Measurements from ENCODE around the gene LONP1. TPM values are rescaled to one million over a fixed set of nuclear protein-coding genes. Genes with fewer than 3 reads are reported as not detected.
"Not testable (repeated sequence)": the region's sequence is repeated elsewhere in the genome, so short reads cannot be mapped to it uniquely, and the experiment has no call there.

LONP1 gene
- polyA plus RNA-seq, 1 donor from 2014 or later: 43.1 TPM

- H3K9me3 ChIP-seq (ENCODE audit: low read length): no peaks in the 10 kb centered on the region
- no peaks in the 10 kb centered on the region for H3F3A ChIP-seq (ENCODE audit: insufficient read depth, low read length, poor library complexity, severe bottlenecking)
- peak within 1 kb of the TSS; percentile 45 for H2AFZ ChIP-seq (ENCODE audit: low read depth, low read length)
- no peaks in the 10 kb centered on the region for H3K27me3 ChIP-seq (ENCODE audit: insufficient read depth, low read depth, low read length)
- H3K27ac ChIP-seq (ENCODE audit: low read length): peak within 1 kb of the TSS; percentile 89
- H4K20me1 ChIP-seq (ENCODE audit: insufficient read depth): peaks cover 11% of the 10 kb centered on the region
- H3K4me3 ChIP-seq (ENCODE audit: low read length): peak within 1 kb of the TSS; percentile 87
- no peak for TF ChIP-seq EZH2 (IDR thresholded peaks at IDR 0.05; ENCODE audit: borderline replicate concordance, insufficient read depth, low read length, poor library complexity, severe bottlenecking)
- TF ChIP-seq CTCF (IDR thresholded peaks at IDR 0.05; ENCODE audit: poor library complexity, severe bottlenecking): peak; percentile 100
- TF ChIP-seq EP300 (conservative IDR thresholded peaks at IDR 0.05; ENCODE audit: poor library complexity, severe bottlenecking): peak; percentile 63
- TF ChIP-seq, protein P1, sequence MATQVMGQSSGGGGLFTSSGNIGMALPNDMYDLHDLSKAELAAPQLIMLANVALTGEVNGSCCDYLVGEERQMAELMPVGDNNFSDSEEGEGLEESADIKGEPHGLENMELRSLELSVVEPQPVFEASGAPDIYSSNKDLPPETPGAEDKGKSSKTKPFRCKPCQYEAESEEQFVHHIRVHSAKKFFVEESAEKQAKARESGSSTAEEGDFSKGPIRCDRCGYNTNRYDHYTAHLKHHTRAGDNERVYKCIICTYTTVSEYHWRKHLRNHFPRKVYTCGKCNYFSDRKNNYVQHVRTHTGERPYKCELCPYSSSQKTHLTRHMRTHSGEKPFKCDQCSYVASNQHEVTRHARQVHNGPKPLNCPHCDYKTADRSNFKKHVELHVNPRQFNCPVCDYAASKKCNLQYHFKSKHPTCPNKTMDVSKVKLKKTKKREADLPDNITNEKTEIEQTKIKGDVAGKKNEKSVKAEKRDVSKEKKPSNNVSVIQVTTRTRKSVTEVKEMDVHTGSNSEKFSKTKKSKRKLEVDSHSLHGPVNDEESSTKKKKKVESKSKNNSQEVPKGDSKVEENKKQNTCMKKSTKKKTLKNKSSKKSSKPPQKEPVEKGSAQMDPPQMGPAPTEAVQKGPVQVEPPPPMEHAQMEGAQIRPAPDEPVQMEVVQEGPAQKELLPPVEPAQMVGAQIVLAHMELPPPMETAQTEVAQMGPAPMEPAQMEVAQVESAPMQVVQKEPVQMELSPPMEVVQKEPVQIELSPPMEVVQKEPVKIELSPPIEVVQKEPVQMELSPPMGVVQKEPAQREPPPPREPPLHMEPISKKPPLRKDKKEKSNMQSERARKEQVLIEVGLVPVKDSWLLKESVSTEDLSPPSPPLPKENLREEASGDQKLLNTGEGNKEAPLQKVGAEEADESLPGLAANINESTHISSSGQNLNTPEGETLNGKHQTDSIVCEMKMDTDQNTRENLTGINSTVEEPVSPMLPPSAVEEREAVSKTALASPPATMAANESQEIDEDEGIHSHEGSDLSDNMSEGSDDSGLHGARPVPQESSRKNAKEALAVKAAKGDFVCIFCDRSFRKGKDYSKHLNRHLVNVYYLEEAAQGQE (IDR thresholded peaks at IDR 0.05; ENCODE audit: borderline replicate concordance): peak; percentile 96
- TF ChIP-seq RAD21 (conservative IDR thresholded peaks at IDR 0.05): peak; percentile 58
- peak; percentile 62 for TF ChIP-seq SMC3 (conservative IDR thresholded peaks at IDR 0.05; ENCODE audit: poor library complexity)
- TF ChIP-seq MXI1 (conservative IDR thresholded peaks at IDR 0.05; ENCODE audit: poor library complexity, severe bottlenecking): peak; percentile 90
- TF ChIP-seq TAF1 (IDR thresholded peaks at IDR 0.05; ENCODE audit: low read depth): peak; percentile 94
- TF ChIP-seq POLR2AphosphoS5 (IDR thresholded peaks at IDR 0.05): peak; percentile 95
- peaks cover 15% of the 10 kb centered on the region for H3K79me2 ChIP-seq (replicated peaks; ENCODE audit: insufficient read depth, low read length)
- no peaks in the 10 kb centered on the region for H3K9me2 ChIP-seq (ENCODE audit: insufficient read depth, low read length)
- peak within 1 kb of the TSS; percentile 86 for H3K4me2 ChIP-seq (ENCODE audit: low read length)
- H3K9ac ChIP-seq (ENCODE audit: low read length): peak within 1 kb of the TSS; percentile 87
- H3K36me3 ChIP-seq (ENCODE audit: insufficient read depth, low read length): no peaks in the 10 kb centered on the region
Measured at GRCh38 chr19:5690125-5690954, 29.6 kb downstream of the LONP1 start, which contains the start of gene RPL36. Gene RPL36 (plus strand): TSS chr19:5690295. CDS start chr19:5690508, 213 bp downstream.

DNA sequence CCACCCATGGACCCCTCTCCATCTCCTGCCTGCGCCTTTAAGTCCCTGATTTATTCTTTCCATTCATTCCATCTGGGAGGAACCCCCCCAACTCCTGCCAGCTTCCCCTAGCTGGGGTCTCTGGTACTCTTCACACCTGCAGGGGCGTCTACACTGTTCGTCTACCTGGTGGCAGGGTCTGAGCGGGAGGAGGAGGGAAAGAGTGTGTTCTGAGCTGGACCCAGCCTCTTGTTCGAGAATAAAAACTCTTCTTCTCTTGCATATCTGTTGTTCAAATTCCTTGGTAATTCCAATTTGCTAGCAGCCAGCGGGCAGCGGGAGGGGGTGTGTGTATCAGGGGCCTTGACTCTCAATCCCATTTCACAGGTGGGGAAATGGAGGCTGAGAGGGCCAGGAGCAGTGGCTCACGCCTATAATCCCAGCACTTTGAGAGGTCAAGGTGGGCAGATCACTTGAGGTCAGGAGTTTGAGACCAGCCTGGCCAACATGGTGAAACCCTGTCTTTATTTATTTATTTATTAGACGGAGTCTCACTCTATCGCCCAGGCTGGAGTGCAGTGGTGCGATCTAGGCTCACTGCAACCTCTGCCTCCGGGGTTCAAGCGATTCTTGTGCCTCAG is 31.6 kb downstream of the LONP1 start:
- peaks cover 15% of the 10 kb centered on the region for H3K79me2 ChIP-seq (replicated peaks; ENCODE audit: insufficient read depth, low read length)
- not testable (repeated sequence) for H3K9ac ChIP-seq (ENCODE audit: low read length); H3K4me3 ChIP-seq (ENCODE audit: low read length); H3K9me3 ChIP-seq (ENCODE audit: low read length); H3K36me3 ChIP-seq (ENCODE audit: insufficient read depth, low read length); H3K9me2 ChIP-seq (ENCODE audit: insufficient read depth, low read length); H3K4me2 ChIP-seq (ENCODE audit: low read length); H3K27me3 ChIP-seq (ENCODE audit: insufficient read depth, low read depth, low read length); H3F3A ChIP-seq (ENCODE audit: insufficient read depth, low read length, poor library complexity, severe bottlenecking); H3K27ac ChIP-seq (ENCODE audit: low read length); H2AFZ ChIP-seq (ENCODE audit: low read depth, low read length)
- peaks cover 11% of the 10 kb centered on the region for H4K20me1 ChIP-seq (ENCODE audit: insufficient read depth)
